GM11168 (cell line): Measurements from ENCODE around the gene PSTPIP2.

ENCODE experiments used
- in situ Hi-C: fragments of 300-500 bp; cut with MboI; formaldehyde crosslinking; loops from one replicate; pipeline ENCODE4 v1.12.0; 2022; ENCODE audit warnings: low sequenced_read_pairs; ENCODE audit not compliant: unreplicated experiment

The PSTPIP2 gene

DNA sequence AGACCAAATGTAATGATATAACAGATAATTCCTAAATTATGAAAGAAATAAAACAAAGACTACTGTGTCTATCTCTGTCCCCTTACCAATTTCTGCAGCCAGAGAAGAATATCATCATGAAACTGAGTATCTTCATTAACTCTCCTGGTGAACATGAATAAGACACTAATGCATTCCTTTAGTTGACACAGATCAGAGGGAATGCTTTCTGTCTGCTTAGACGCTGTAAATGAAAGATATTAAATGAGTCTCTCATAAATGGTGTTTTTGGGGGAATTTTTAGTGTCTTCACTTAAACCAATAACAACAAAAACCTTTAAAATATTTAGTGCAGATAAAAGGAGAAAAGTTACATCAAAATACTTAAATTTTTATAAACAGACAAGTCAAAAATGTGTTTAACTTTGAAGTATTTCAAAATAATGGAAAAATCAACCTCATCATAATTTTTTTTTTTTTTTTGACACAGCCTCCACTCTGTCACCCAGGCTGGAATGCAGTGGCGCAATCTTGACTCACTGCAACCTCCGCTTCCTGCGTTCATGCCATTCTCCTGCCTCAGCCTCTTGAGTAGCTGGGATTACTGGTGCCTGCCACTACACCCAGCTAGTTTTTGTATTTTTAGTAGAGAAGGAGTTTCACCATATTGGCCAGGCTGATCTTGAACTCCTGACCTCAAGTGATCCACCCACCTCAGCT lies 120.9 kb downstream of the PSTPIP2 start:
- in situ Hi-C loops, result no loop called here

GRCh38 chr18:45945669-45946068 lies 126.4 kb downstream of the PSTPIP2 start:
- in situ Hi-C loops, result no loop called here

GRCh38 chr18:45940724-45941123 lies 131.3 kb downstream of the PSTPIP2 start:
- in situ Hi-C loops, result no loop called here

GRCh38 chr18:45939236-45939635 lies 132.8 kb downstream of the PSTPIP2 start:
- in situ Hi-C loops, result no loop called here

- in situ Hi-C loops, result no loop called here
These were observed 133.5 kb downstream of the PSTPIP2 start for GRCh38 chr18:45938488-45938935.

DNA sequence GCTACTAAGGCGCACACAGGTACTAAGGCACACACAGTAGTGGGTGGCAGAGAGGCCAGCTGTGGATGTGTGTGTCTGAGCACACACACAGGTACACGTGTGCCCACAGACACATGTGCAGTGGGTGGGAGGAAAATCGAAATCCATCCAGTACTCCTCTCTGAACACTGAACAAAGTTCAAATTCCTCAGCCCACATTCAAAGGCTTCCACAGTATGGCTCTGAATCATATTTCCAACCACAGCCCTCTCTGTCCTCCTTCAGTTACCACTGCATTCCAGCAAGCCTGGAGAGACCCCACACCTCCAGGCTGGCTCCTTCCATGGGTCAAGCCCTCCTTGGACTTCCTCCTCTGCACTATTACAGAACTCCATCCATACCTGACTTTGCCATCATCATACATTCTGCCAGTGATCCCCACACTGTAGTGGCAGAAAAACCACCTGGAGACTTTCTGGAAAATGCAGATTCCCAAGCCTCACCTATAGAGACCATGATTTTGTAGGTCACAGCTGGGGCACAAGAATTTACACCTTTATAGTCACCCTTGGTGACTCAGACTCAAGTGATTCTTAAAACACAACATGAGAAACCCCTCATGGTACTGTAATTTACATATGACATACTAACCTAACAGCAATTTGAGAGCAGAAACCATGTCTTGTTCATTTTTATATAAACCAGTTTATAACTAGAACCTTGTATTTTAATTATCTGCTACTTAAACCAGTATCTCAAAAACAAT lies 136.3 kb downstream of the PSTPIP2 start:
- in situ Hi-C loops, result no loop called here
